IPS DF 4.7 (cell line): Measurements from ENCODE around the gene ANXA4.
"Not testable (repeated sequence)": the region's sequence is repeated elsewhere in the genome, so short reads cannot be mapped to it uniquely, and the experiment has no call there.

Source experiments
- DNase-seq: peaks from one replicate; pipeline ENCODE4 v3.0.0-alpha.2; 2013; ENCODE audit warnings: low spot score; ENCODE audit errors: extremely low read depth

ANXA4 gene

GRCh38 chr2:69753659-69754363 is 11.9 kb downstream of the ANXA4 start:
- no peak for DNase-seq

- DNase-seq: no peak
These were observed 12.7 kb downstream of the ANXA4 start for GRCh38 chr2:69754633-69755032.

DNA sequence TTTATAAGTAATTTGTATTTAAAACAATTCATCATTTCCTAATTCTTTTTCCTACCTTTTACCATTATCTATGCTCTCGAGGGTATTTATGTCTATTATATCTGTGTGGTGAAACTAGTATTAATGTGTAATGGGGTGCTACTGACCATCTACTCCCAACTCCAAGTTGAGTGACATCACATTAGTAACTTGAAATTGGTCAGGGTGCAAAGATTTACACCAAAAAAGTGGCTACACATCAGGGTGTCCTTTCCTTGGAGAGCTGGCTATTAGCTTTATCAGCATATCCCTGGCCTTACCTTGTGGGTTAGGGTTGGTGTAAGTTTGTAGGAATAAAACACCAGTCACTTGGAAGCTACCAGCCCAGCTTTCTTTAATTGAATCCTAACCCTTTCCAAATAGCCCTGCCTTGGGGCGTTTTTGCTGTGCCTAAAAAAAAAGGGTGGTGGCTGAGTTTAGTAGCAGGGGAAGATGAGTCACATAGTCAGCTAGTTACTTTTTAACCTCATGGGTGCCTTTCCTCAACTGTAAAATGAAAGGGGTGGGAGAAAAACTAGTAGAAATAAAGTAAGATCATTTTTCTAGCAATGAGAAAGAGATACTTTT is 14.0 kb downstream of the ANXA4 start:
- no peak for DNase-seq

DNA sequence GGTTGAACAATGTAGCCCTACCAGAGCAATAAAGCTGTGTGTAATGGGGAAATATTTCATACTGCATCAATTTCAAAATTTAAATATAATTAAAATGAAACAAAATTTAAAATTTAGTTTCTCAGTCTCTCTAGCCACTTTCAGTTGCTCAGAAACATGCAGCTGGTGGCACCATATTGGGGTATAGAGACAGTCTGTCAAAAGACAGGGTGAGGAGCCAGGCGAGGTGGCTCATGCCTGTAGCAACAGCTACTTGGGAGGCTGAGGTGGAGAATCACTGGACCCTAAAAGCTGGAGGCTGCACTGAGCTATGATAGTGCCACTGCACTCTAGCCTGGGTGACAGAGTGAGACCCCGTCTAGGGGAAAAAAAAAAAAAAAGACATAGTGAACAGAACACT is 20.1 kb downstream of the ANXA4 start:
- DNase-seq: no peak

DNA sequence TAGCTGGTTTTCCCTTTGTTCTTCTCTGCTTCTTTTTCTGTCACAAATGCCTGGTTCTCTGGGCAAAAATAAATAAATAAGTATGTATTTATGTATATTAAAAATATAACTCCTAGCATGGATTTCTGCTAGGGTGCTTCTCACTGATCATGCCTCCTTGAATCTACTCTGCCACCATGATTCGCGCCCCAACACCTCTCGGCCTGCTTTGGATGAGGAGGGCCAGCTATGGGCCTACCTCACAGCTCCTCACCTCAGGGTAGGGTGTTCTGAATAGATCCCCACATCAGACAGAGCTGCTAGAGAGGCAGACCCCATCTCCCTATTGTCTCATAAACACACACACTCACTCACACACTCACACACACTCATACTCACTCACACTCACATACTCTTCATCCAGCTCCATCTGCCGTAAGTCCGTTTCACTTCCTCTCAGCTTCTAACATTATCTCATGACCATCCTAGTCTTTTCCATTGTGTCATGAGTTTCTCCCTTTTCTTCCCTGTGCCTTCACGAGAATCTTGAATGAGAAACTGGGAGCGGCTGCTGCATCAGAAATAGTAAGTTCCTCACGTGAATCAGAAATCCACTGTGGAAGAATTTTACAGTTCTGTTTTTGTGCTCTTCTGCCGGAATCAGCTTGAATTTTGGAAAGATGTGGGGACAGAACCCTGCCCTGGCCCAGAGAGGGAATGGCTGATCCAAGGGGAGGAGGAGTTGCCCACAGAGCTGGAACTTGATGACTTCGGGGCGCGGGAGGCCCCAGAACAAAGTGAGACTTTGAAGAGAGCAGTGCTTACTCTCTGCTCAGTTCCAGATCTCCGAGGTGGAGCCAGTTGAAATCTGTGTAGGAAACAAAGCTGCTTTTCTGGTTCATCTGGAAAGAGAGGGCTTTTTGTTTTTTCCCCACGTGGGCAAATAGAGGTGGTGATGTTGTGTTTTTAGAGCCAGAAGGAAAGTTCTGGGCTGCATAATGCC is 20.9 kb downstream of the ANXA4 start:
- DNase-seq: no peak

- not testable (repeated sequence) for DNase-seq
These were observed 21.9 kb downstream of the ANXA4 start for GRCh38 chr2:69763831-69764230.

- DNase-seq: no peak
These were observed 22.6 kb downstream of the ANXA4 start for GRCh38 chr2:69764286-69765095.

DNA sequence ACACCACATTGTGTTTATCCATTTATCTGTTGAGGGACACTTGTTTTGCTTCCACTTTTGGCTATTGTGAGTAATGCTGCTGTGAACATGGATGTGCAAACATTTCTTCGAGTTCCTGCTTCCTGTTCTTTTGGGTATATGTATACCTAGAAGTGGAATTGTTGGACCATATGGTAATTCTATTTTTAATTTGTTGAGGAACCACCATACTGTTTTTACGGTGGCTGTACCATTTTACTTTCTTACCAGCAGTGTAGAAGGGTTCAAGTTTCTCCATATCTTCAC is 23.1 kb downstream of the ANXA4 start:
- DNase-seq: no peak

DNA sequence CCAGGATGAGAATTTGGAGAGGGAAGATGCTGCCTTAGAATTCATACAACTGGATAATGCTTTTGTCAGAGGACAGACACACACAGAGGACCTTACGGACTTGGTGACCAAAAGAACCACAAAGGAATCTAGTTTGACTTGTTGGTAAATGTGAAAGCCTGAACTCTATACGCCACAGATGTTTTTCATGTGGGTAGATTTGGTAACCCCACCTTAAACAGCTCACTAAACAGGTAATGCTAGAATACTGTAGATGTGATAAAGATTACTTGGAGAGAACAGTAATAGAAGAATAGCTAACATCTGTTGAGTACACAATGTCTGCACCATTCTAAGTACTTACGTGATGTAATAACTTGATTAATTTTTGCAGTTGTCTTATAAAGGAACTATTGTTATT is 24.1 kb downstream of the ANXA4 start:
- no peak for DNase-seq

DNA sequence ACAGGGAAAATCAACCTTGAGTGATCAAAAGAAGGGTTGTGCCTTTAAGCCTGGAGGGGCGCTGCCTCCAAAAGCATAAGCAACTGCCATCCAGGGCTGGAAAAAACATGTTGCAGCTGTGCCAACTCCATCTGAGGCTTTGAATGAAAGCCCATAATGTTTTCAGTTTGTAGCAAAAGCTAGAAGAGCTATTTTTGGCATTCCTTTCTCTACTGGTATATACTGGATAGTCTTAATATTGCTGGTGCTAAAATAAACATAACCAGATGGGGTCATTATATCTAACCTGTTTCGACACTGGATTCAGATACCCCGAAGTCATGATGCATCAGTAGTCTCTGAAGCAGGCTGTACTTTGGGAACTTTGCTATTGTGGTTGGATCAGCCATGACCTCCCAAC is 25.1 kb downstream of the ANXA4 start:
- no peak for DNase-seq

GRCh38 chr2:69768235-69768634 is 26.3 kb downstream of the ANXA4 start:
- no peak for DNase-seq

DNA sequence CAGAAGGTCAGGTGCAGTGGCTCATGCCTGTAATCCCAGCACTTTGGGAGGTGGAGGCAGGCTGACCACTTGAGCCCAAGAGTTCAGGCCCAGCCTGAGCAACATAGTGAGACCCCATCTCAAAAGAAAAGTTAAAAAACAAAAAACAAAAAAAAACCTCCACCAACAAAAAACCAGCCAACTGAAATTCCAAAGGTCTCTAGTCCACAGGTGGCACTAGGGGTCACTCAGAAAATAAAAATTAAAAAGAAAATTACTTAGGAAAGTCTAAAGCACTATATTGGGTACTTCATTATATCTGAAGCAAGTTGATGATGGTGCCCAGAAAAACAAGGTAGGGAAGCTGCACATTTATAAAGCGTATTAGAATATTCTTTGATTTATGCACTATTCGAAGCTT is 26.9 kb downstream of the ANXA4 start:
- no peak for DNase-seq

DNA sequence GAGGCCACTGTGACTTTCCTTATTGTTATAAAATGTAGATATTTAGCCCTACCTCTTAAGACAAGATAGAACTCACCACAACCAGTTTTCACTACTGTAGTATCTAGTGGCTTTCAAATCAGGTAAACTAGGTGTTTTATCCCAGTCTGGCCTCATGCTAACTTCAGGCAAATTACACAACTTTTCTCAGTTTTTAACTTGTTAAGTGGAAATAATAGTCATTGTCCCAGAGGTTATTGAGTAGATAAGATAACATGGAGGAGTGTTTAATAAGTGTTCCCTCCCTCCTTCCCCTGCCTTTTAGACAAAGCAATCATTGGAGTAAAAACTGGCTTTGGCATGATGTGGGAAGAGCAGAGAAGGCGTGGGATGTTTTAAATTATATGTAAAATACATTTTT is 27.3 kb downstream of the ANXA4 start:
- no peak for DNase-seq

DNA sequence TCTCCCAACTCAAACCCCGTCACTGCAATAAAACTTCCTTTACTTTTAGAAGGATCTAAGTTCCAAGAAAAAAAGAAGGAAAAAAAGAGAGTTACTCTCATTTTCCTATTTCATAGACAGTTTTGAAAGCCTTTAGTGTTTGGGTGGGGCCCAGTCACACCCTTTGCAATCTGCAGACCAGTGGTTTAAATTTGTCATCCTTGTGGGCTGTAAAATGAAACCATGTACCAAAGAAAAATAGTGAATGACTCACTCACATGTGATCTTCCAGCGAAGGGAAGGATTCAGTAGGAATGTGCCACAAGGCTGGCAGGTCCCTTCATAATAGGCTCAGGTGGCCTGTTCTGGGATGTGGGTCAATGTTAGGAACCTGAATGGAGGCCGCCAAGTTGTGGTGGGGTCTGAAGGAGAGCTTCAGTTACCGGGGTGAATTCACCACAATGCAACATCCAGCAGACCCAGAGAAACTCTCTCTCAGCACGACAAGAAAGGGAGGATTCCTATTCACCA is 28.3 kb downstream of the ANXA4 start:
- no peak for DNase-seq

DNA sequence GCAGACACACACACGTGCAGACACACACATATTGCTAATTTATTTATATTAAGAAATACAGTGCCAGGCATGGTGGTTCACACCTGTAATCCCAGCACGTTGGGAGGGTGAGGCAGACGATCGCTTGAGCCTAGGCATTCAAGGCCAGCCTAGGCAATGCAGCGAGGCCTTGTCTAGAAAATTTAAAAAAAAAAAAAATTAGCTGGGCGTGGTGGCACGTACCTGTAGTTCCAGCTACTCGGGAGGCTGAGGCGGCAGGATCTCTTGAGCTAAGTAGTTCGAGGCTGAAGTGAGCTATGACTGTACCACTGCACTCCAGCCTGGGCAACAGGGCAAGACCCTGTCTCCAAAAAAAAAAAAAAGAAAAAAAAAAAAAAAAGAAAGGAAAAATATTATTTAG is 28.8 kb downstream of the ANXA4 start:
- no peak for DNase-seq

DNA sequence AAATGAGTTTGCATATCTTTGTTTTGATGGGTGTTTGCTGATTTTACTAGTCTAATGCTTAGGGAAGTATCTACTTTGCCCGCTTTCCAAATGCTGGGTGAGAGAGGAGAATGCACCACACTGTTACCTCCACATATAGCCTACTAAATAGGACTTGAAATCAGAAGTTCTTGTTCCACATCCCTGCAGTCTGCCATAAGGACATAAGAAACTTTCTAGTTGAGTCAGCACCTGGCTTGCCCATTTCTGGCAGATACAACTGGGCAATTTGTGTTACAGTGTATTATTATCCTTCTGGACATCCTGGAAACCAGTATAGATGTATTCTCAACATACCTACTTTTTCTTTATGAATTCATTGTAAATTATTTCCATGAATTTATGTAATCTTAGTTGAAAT is 29.5 kb downstream of the ANXA4 start:
- DNase-seq: no peak

DNA sequence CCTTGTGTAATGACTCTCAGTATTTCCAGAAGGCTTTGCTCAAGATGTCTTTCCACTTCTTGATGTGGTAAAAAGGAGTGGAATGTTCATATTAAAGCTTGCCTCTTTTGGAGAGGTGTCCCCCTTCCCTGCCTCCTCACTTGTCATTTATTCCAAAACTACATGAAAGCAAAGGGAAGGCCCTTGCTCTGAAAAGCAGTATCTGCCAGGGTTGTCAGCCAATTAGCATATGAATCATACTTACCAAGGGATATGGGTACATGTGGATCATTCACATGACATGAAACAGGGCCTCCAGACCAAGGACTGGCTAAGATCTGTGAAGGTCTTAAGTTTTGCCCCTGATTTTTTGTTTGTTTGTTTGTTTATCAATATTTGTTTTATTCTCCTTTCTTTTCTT is 31.3 kb downstream of the ANXA4 start:
- DNase-seq: no peak

DNA sequence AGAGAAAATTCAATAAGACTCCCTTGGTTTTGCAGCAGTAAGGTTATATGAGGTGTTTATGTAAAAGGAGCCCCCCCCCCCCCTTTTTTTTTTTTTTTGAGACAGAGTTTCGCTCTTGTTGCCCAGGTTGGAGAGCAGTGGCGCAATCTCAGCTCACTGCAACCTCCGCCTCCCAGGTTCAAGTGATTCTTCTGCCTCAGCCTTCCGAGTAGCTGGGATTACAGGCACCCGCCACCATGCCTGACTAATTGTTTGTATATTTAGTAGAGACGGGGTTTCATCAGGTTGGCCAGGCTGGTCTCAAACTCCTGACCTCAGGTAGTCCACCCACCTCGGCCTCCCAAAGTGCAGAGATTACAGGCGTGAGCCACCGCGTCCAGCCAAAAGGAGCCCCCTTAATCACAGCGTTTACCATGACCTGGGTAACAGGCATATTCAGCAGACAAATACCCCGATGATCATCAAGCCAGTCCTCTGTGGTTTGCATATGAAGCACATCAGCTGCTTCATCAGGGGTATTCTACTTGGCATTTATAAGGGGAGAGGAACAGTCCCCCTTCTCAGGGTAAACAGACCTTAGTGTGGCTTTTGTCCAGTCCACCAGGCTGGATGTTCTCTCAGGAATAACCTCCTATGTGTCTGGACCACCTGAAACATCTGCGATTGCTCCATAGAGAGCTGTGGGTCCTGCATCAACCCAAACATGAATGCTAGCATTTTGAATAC is 32.5 kb downstream of the ANXA4 start:
- not testable (repeated sequence) for DNase-seq

DNA sequence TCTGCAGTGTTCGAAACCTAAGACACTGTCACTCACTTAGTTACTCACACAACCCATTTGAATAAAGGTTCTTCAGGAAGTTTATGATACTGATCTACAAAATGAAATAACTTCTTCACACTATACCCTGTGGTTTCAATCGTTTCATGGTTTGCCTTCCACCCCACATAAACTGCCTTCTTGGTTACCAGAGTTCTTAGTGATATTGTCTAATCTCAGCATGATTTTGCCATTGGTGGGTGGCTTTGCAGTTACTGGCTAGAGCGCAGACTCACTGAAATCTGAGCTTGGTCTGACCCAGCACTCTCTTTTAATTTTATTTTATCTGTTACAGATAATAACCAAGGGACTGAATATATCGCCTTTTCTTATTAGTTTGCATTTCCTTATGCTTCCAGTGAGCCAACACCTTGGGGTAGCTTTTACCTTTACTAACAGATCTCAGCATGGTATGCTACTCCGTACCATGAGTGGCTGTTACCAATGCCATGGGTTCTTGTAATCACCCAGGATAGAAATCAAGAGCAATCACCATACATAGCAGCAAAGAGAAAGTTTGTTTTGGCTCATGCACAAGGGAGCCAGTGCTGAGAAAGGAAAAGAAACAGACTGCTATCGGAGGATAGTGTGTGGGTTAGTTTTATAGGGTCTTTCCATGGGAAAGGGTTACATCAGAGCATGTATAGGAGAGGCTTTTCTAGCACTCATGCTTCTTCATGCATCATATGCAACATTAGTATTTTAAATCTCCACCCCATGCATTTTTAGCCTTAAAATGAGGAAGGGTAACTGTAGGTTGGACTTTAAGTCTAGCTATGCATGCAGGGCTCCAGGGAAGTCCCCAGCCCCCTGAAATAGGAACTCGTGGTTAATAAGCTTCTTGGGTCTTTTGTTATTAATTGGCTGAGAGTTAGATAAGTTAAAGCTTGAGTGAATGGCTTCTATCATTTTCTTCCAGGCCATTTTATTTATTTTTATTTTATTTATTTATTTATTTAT is 33.3 kb downstream of the ANXA4 start:
- DNase-seq: no peak
